HG02840 (cell line): ENCODE measurements around the gene PRSS21.

Source experiments
- ATAC-seq: cut with Tn5 transposase; IDR thresholded peaks from one replicate; pipeline ENCODE4 v1.9.1; 2021; ENCODE audit warnings: mild to moderate bottlenecking, moderate library complexity, moderate number of reproducible peaks; ENCODE audit not compliant: unreplicated experiment, low FRiP score

The PRSS21 gene

DNA sequence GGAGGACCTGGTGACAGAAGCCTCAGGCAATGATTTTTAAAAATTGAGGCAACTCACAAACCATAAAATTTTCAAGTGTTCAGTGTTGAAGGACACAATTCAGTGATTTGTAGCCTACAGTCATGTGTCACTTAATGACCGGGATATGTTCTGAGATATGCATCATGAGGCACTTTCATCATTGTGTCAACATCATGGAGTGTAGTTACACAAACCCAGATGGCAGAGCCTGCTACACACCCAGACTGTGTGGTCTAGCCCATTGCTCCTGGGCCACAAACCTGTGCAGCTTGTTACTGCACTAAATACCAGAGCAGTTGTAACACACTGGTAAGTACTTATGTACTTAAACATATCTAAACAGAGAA lies 17.2 kb upstream of the PRSS21 start:
- no peak for ATAC-seq

DNA sequence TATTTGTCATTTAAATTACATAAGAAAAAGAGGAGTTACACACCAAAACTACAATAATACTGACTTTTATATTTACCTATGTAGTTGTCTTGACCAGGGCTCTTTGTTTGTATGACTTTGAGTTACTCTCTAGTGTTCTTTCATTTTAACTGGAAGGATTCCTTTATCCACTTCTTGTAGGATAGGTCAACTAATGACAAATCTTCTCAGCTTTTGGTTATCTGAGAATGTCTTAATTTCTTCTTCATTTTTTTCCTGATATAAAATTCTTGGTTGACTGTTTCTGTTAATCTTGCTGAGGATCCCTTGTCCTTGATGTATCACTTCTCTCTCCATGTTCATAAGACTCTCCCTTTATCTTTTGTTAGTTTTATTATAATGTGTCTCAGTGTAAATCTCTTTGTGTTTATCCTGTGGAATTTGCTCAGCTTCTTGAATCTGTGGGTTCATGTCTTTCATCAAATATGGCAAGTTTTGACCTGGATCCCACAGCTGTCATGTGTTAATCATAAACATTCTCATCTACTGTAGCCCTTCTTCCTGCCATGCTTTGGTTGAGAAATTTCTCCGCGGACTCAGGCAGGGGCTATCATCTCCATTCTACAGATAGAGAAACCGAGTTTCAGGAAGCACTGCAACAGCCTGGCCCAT lies 13.4 kb upstream of the PRSS21 start:
- no peak for ATAC-seq

DNA sequence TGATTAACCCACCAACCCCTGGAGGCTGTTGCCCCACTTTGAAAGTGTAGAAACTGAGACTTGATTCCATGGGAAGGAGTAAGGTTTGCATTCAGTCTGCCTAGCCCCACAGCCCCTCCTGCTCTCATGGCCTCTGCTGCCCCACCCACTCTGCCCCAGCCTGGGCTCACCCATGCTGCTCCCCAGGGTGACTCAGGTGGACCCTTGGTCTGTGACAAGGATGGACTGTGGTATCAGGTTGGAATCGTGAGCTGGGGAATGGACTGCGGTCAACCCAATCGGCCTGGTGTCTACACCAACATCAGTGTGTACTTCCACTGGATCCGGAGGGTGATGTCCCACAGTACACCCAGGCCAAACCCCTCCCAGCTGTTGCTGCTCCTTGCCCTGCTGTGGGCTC lies 12.3 kb upstream of the PRSS21 start:
- no peak for ATAC-seq

DNA sequence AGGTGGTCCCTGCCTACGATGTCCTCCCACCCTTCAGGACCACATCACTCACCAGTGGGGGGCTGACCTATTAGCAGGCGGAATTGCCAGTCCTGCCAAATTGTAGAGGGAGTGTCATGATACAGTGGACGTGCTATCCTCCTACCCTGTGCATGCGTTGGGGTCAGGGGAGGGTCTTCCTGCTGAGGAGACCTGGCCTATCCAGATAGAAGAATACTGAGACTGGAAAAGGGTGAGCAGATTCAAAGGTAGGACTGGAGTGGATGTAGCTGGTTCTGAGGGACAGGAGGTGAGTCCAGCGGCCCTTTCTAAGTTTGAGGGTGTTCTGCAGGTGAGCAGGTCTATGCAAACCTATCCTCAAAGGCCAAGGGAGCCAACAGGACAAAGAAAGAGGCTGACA lies 10.8 kb upstream of the PRSS21 start:
- ATAC-seq = no peak

DNA sequence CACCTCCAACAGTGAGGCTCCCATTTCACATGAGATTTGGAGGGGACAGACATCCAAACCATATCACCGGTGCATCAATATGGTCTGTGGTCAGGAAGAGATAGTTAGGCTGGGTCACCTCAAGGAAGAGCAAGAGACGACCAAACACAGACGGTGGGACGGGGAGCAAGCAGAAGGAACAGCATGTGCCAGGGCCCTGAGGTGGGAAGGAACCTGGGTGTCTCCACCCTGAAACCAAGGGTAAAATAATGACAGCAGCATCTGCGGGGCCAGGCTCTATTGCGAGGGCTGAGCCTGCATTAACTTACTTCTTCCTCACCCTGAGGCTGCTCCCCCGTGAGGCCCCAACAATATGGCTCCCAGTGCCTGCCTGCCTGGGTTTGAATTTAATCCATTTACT lies 8.9 kb upstream of the PRSS21 start:
- no peak for ATAC-seq

DNA sequence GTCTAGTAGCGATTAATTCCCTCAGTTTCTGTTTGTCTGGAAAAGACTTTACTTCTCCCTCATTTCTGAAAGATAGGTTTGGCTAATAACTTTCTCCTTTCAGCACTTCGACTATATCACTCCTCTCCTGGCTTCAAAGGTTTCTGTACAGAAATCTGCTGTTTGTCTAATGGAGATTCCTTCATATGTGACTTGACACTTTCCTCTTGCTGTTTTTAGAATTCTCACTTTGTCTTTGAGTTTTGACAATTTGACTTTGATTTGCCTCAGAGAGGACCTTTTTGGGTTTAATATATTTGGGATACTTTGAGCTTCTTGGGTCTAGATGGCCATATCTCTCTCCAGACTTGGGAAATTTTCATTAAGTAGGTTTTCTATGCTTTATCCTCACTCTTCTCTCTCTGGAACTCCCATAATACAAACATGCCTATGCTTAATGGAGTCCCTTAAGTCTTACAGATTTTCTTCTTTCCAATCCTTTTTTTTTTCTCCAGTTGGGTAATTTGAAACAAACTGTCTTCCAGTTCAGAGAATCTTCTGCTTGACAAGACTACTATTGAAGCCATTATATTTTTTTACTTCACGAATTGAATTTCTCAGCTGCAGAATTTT lies 7.8 kb upstream of the PRSS21 start:
- ATAC-seq = no peak

DNA sequence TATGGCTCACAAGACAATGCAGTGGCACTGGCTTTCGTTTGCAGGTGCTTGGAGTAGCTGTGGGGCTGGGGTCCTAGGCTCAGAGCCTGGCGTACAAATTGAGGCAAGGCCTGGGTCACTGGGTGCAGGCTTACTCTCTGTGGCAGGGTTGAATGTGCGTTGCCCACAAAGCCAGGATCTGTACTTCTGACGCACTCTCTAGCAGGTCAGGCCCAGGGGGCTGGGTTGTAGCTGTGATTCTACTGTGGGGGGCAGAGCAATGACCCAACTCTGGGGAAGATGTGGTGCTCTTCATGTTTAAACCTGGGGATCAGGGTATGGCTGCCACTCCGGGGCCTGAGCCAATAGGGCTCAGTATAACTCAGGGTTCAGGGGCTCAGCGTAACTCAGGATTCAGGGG lies 6.4 kb upstream of the PRSS21 start:
- ATAC-seq = no peak

DNA sequence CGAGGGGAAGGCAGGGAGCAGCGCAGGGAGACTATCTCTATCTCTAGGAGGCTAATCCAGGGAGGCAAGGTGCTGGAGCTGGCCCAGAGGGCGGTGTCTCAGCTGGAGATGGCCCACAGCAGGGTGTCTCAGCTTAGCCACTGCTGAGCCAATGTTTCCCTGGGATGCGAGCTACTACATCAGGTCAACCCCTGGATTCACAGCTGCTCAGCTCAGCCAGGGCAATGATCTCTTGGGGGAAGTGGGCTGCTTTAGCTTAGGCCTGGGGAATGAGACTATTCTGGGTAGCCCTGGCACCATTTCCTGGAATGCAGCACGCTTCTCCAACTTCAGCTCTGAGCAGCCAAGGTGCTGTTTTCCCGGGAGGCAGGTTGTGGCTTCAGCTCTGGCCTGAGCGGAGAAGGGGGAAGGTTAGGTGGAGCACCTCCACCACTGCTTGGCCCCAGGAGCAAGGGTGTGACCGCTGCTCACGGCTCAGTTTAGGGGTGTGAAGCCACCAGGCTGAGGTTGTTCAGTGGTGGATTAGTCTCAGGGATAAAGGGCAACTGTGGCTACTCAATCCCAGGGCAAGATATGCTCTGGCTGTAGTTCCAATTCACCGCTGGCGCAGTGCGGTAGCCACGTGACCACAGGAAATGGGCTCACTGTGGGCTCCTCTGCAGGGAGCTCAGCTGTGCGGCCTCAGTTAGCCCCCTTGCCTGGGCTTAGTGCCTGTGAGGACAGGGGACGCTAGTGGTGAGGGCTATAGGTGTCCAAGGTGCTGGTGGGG lies 5.2 kb upstream of the PRSS21 start:
- no peak for ATAC-seq

DNA sequence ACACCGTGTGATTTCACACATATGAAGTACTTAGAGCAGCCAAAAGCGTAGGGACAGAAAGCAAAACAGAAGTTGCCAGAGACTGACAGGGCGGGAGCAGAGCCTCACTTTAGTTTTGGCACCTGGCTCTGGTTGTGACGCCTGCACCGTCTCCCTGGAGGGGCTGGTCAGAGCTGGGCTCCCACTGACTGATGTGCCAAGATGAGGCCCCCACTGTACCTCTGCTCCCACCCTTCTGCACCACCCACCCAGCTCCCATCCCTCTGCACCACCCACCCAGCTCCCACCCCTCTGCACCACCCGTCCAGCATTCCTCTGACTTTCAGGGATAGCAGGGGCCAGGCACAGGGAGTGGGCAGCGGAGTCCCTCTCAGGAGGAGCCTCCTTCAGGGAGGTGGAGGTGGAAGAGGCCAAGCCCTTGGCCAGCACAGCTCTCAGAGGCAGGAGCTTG lies 3.2 kb upstream of the PRSS21 start:
- ATAC-seq = no peak

DNA sequence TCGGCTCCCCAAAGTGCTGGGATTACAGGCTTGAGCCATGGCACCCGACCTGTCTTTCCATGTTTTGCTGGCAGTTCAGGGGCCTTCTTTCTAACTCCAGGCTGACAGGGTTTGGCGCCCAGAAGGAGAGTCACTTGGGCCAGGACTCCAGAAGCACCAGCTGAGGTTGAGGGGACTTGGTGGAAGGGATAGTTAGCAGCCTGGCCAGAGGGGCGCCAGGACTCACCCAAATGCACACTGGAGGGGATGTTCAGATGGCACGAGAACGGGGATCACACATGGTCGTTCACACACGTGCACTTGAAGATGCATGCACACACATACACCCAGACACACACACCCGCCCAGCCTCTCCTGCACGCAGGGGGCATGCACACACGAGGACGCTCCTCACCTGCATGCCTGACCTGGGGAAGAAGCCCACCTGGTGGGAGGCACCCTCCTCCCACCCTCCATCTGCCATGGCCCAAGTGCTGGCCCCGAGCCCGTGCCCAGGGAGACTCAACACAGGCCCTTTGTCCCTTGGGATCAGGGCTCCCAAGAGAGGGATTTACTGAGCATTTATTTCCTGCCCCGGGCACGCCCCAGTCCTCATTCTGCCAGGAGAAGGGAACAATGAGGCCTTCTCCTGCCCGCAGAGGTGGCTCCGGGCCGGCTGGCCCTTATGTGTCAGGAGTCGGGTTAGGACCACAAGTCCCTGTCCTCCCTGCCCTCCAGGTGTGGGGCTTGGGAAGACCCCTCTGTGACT lies 2.3 kb upstream of the PRSS21 start:
- ATAC-seq = no peak

DNA sequence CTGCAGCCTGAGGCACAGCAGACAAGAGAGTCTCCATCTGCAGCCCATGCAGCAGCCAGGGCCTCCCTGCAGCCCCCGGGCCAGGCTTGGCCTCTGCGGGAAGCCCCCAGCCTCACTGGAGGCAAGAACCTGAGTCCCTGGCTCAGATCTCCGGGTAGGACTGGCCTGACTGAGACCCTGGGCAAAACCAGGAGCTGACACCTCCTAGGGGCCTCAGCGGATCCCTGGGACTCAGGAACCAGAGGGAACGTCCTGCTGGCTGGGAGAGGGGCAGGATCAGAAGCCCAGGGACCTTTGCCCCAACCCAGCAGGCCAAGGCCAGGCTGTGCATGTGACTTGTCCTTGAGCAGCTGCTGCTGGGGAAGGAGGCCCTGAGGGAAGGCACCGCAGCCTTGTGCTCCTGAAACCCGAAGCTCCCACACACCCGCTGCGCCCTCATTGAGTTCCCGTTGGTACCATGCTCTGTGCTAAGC lies 1.7 kb upstream of the PRSS21 start:
- no peak for ATAC-seq

DNA sequence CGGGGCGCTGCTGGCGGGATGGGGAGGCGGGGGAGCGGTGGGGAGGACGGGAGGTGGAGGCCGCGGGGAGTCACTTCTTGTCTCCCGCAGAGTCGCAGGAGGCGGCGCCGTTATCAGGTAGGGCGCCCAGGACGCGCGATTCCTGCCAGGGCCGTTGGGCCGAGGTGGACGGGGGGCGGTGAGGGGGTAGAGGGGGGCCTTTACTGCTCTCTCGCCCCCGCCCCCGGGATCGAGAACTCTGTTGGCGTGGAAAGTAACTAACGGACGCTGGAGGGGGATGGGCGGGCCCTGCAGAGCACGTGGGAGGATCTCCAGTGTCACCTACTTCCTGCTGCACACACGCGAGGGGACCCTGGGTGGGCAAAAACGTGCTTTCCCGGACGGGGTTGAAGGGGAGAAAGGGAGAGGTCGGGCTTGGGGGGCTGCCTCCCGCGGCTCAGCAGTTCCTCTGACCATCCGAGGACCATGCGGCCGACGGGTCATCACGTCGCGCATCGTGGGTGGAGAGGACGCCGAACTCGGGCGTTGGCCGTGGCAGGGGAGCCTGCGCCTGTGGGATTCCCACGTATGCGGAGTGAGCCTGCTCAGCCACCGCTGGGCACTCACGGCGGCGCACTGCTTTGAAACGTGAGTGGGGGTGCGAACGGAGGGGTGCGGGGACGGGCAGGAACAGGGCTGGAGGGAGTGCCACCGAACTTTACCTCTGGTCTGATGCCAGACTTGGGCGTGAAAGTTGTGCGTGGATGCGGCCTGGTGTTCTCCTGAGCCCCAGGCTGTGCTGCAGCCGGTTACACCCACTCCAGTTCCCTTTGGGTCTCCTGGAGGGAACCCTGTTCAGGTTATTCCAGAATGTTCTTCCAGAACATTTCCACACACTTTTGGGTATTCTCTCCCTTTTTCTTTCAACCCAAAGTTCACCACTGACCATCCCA lies 569 bp downstream of the PRSS21 start:
- ATAC-seq = no peak

DNA sequence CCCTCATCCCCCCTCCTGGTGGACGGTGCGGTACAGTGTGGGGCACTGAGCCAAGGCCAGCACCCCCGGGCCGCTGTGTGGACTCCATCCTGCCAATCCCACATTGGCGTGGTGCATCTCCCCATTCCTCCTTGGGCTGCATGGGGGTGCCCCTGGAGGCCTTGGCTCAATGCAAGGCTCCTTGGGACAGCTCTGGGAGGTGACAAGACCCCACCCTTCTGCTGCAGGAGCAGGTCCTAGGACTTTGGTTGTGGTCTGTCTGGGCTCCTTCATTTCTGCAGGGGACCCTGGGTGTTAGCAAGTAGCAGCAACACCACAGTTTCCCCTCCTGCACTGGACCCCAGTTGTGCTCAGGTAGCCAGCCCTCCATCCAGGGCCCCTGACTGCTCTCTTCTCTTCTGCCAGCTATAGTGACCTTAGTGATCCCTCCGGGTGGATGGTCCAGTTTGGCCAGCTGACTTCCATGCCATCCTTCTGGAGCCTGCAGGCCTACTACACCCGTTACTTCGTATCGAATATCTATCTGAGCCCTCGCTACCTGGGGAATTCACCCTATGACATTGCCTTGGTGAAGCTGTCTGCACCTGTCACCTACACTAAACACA lies 1.3 kb downstream of the PRSS21 start:
- ATAC-seq = no peak

DNA sequence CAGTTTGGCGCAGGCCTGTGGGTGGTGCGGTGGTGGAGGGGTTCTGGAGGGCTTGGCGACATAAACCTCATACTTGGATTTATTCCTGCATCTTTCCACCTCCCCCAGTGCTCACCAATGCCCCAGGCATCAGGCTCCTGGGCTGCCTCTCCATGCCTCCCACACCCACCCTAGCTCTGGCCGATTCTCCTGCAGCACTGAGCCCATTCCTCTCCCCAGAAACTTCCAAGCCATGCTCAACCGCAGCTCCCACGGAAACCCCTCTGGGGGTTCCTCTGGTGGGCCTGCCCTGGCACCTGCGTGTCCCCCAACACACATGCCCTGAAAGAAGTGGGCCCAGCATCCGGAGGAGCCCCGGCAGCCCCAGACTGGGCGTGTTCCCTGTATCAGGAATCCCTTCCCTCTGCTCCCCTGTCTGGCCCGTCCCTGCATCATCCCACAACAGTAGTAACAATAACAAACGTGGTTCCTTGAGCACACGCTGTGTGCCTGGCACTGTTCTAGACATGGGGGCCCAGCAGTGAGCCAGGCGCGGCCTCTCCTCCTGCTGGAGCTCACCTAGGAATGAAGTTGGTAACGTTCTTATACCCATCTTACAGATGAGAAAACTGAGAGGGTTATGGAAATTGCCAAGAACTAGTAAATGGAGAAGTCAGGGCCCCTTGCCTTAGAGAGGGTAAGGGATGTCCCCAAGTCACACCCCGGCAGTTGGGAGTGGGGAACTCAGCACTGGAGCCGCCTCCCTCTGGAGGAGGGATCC lies 2.3 kb downstream of the PRSS21 start:
- ATAC-seq = no peak

DNA sequence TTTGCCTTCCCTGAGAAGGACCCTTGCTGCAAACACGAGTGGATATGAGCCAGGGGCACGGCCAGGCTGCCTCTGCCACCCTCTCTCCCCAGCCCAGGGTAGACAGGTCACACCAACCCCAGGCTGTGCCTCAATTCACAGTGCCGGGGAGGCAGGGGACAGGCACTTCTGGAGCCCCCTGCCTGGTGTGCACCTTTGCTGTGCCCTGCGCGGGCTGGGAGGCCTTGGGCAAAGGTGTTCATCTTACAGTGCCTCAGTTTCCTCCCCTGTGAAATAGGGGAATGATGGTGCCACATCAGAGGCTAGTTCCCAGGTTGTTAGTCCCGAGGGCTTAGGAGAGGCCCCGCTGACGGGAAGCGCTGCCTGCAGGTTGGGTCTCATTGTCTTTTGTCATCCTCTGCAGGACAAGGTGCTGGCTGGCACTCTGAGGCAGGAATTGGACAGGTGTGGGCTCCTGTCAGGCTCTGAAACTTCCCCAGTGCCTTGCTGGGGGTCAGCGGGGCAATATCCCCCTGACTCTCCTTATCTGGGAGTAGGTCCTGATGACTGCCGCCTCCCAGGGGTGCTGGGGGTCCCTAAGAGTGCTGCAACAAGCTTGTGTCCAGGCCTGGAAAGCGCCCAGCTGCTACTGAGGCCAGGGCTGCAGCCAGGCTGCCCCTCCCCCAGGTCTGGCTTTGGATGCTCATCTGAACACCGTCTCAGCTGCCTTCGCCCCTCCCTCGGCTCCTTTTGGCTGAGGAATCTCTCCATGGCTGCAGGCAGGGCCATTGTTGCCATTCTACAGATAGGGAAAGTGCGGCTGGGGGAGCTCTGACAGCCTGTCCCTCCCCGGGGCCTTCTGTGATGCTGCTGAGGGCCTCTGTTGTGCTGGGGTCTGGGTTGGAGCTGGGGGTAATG lies 3.1 kb downstream of the PRSS21 start:
- no peak for ATAC-seq

DNA sequence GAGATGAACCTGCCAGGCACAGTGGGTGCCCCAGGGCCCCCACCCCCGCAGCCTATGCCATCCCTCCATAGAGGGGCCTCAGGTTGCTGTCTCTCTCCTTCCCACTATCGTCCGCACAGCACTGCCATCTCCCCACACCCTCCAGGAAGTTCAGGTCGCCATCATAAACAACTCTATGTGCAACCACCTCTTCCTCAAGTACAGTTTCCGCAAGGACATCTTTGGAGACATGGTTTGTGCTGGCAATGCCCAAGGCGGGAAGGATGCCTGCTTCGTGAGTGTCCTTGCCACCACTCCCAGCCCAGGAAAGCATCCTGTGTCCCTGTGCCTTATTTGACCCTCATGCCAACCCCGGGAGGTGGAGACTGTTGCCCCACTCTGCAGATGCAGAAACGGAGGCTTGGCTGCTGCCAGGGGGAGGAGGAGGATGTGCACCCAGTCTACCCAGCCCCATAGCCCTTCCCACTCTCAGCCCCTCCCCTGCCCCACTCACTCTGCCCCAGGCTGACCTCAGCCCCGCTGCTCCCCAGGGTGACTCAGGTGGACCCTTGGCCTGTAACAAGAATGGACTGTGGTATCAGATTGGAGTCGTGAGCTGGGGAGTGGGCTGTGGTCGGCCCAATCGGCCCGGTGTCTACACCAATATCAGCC lies 3.9 kb downstream of the PRSS21 start:
- no peak for ATAC-seq

DNA sequence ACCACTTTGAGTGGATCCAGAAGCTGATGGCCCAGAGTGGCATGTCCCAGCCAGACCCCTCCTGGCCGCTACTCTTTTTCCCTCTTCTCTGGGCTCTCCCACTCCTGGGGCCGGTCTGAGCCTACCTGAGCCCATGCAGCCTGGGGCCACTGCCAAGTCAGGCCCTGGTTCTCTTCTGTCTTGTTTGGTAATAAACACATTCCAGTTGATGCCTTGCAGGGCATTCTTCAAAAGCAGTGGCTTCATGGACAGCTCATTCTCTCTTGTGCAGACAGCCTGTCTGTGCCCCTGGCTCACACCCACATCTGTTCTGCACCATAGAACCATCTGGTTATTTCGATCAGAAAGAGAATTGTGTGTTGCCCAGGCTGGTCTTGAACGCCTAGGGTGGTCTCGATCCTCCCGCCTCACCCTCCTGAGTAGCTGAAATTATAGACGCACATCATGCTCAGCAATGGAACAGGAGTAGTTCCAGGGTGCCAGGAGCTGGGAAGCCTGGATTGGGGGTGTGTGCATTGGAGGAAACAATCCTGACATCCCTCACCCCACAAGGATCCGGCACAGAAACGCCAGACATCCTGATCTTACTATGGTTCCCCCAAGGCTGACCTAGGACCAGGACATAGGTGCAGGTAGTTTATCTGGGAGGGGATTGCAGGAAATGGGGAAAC lies 4.6 kb downstream of the PRSS21 start:
- ATAC-seq = no peak
